ACHN (cell line): ENCODE results near the gene ZNF783.
"Not testable (repeated sequence)": the region's sequence is repeated elsewhere in the genome, so short reads cannot be mapped to it uniquely, and the experiment has no call there.

ENCODE experiments used
- DNase-seq: peaks from one replicate; pipeline ENCODE4 v3.0.0-alpha.2; 2015
- in situ Hi-C: cut with HindIII; loops from 2 replicates; pipeline ENCODE4 v1.10.0; 2017; ENCODE audit warnings: low sequenced_read_pairs, low pct_ligation_motif_present, low pct_unique_long_range_greater_than_20kb

Gene ZNF783

GRCh38 chr7:149261829-149262617 is at the start of gene ZNF783:
Gene ZNF783 (plus strand): TSS chr7:149262196. CDS start chr7:149262334, 138 bp downstream.
- in situ Hi-C loops, result no loop called here
- DNase-seq, result peak; percentile 92

GRCh38 chr7:149214020-149214720 is 47.8 kb upstream of the ZNF783 start:
- in situ Hi-C loops, result no loop called here
- DNase-seq, result no peak

DNA sequence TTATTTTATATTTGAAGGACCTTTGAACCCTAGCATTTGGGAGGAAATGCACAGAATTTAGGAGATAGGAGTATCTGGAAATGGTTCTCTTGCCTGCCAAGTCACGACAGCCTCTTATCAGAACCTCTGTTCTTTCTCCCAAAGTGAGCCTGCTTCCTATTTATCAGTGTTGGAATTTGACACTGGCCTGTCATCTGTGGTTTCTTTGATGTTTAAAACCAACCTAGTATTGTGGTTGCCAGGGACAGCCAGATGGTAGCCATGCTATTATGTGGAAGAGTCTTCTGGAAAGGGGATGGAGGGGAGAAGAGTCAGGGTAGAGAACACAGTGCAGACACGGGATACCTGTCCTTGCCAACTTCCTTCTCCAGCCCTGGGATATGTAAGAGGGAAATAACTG is 45.6 kb upstream of the ZNF783 start:
- in situ Hi-C loops, result no loop called here

DNA sequence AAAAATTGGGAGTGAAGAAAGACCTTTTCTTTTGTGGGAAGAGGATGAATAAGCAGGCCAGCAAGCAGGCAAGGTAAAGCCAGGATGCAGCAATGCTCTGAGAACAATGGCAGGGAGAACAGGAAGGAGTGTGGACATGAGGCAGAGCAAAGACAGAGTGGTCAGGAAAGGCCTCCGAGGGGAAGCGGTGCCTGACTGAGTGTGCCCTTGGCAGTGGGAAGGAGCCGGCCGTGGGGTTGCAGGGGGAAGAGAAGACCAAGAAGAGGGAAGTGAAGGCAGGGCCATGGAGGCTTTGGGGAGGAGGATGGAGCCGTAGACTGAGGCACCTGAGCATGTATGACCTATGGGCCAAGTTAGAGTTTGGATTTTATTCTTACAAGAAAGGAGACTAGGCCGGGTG is 44.4 kb upstream of the ZNF783 start:
- in situ Hi-C loops, result no loop called here

More for the DNA sequence above, 45.6 kb upstream of the ZNF783 start:
- DNase-seq, result no peak

GRCh38 chr7:149218469-149219420 is 43.3 kb upstream of the ZNF783 start:
- in situ Hi-C loops, result no loop called here
- DNase-seq, result no peak

More for the DNA sequence above, 44.4 kb upstream of the ZNF783 start:
- no peak for DNase-seq

DNA sequence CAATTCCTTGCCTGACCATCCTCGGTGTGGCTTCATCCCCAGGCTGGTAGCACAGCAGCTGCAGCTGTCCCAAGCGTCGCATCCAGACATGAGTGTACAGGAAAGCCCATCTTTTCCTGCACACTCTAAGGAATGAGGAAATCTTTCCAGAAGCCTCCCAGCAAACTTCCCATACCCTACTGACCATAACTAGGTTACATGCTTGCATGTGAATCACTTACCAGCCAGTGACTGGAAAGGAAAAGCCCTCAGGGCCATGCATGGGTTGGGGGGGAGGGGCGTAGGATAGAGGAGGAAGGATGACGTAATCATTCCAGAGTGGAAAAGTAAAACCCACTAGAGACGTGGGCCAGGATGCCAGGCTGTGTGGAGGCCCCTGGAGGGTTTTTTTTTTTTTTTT is 41.5 kb upstream of the ZNF783 start:
- no peak for DNase-seq
- in situ Hi-C loops, result no loop called here

DNA sequence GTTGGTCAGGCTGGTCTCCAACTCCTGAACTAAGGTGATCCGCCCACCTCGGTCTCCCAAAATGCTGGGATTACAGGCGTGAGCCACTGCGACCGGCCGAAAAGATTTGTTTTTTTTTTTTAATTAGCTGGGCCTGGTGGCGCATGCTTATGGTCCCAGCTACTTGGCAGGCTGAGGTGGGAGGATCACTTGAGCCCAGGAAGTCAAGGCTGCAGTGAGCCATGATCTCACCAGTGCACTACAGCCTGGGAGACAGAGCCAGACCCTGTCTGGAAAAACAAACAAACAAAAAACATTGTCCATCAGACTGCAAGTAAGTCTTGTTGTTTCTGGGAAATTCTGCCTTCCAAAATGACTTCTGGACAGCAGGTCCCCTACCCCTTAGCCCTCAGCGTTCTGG is 38.8 kb upstream of the ZNF783 start:
- in situ Hi-C loops, result no loop called here
- DNase-seq, result no peak

DNA sequence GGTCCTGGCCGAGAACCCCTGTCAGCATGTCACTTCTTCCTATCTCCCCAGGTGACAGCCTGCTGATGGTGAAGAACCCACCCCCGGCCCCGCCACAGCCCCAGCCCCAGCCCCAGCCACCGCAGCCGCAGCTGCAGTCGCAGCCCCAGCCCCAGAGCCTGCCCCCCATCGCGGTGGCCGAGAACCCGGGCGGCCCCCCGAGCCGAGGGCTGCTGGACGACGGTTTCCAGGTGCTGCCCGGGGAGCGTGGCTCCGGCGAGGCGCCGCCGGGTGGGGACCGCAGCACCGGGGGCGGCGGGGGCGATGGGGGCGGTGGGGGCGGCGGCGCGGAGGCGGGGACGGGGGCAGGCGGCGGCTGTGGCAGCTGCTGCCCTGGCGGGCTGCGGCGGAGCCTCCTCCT is 38.2 kb upstream of the ZNF783 start:
- in situ Hi-C loops, result no loop called here
- DNase-seq, result no peak

- DNase-seq, result no peak
- in situ Hi-C loops, result no loop called here
Measured at GRCh38 chr7:149224352-149224751, 37.6 kb upstream of the ZNF783 start.

GRCh38 chr7:149225106-149225505 is 36.9 kb upstream of the ZNF783 start:
- in situ Hi-C loops, result no loop called here
- no peak for DNase-seq

DNA sequence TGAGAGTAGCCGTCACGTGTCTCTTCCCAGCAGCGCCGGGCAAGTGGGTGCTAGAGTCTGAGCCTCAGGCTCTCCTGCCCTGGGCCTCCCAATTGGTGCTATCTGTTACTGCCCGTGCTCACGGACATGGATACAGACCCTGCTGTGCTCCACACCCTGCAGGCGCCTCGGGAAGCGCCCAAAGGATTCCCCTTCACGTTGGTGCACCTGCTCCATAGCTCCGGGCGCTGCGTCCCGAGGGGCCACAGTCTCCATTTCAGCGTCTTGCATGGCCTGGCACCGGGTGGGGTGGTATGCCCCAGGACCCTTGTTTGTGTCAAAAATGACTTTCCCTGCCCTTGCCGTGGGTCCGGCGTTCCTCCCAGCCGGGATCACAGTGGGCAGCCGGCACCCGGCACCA is 36.3 kb upstream of the ZNF783 start:
- in situ Hi-C loops, result no loop called here

GRCh38 chr7:149226366-149226765 is 35.6 kb upstream of the ZNF783 start:
- in situ Hi-C loops, DNase-seq: not testable (repeated sequence)

More for the DNA sequence above, 36.3 kb upstream of the ZNF783 start:
- DNase-seq, result no peak

GRCh38 chr7:149226840-149227494 is 35.0 kb upstream of the ZNF783 start:
- in situ Hi-C loops, result no loop called here
- DNase-seq, result no peak

DNA sequence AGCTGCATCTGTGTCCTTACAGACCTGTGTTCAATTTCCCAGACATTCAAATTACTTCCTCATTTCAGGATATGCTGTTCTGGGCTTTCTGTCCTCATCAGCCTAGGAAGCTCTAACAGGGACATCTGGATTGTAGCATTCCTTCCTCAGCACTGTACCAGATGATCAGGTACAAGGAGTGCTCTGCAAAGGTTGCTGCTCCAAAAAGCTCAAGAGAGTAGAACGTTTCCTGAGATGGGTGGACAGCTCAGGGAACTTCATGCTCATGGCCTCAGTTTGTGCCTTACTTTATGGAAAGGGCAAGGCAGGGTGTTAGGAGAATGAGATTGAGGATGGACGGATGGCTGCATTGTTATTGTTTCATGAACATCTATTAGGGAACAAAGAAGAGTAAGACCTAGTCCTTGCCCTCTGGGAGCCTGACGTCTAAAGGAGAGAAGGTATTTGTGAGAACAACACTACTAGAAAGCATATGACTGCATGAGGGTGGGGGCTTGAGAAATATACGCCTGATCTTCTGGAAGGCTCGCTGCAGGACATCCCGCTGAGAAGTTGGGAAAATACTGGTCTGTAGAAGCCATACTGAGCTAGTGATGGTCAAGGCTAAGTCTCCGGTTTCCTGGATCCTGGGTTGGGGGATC is 33.0 kb upstream of the ZNF783 start:
- DNase-seq, result no peak
- in situ Hi-C loops, result no loop called here

- DNase-seq, result no peak
Measured at GRCh38 chr7:149229526-149229925, 32.5 kb upstream of the ZNF783 start.

DNA sequence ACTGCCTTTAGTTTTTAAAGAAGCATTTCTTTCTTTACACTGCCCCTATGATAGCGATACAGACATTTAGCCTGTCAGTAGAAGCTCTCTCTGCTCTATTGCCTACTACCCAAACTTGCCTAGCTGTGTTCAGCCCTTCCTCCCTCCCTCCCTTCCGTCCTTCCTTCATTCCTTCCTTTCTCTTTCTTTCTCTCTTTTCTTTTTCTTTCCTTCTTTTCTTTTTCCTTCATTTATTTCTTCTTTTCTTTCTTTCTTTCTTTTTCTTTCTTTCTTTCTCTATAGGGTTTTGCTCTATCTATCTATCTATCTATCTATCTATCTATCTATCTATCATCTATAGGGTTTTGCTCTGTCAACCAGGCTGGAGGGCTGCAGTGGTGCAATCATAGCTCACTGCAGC is 29.6 kb upstream of the ZNF783 start:
- in situ Hi-C loops, result no loop called here
- no peak for DNase-seq

More at GRCh38 chr7:149229526-149229925, 32.5 kb upstream of the ZNF783 start:
- in situ Hi-C loops, result no loop called here

GRCh38 chr7:149233655-149234204 is 28.3 kb upstream of the ZNF783 start:
- in situ Hi-C loops, result not testable (repeated sequence)
- DNase-seq, result peak; percentile 96

DNA sequence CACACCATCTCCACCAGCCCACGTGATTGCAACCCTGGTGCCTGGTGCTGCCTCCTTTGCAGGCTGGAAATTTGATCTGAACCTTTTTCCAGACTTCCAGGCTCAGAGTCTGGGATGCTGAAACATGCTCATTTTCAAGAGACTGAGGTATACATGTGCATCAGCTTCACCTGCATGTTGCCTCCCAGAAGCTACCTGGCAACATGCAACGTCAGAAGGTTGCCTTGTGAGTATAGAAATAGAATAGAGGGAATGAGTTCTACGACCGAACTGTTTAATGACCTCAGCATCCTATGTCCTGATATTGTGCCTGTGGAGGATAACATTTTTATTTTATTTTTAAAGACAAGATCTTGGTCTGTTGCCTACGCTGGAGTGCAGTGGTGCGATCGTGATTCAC is 24.5 kb upstream of the ZNF783 start:
- DNase-seq, result no peak
- in situ Hi-C loops, result no loop called here
